HuH-7 (cell line): ENCODE results near the gene GPC2.

Source experiments
- DNase-seq: peaks from one replicate; pipeline ENCODE4 v3.0.0; 2011; ENCODE audit warnings: low spot score

Gene GPC2

DNA sequence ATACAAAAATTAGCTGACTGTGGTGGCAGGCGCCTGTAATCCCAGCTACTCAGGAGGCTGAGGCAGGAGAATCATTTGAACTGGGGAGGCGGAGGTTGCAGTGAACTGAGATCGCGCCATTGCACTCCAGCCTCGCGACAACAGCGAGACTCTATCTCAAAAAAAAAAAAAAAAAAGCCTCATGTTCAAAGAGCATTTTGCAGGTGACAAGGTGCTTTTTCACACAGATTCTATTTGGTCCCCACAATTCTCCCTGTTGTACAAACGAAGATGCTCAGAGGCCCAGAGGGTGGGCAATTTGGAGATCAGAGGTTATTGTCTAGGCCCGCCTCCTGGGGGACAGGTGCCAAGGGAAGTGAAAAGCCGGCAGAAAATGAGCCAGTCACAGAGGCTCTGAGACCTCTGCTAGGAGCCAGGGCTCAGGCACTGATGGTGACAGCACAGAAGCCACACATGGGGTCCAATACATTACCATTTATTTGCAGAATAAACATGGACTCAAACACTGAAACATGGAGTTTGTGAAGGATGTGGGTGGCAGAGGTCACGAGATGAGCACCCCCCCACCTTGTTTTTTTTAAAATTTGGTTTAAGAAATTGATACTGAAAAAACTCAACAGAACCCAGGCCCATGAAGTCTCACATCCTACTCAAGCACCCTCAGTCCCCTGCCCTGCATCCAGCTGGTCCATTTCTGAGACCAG, 7.9 kb downstream of the GPC2 start:
- no peak for DNase-seq

DNA sequence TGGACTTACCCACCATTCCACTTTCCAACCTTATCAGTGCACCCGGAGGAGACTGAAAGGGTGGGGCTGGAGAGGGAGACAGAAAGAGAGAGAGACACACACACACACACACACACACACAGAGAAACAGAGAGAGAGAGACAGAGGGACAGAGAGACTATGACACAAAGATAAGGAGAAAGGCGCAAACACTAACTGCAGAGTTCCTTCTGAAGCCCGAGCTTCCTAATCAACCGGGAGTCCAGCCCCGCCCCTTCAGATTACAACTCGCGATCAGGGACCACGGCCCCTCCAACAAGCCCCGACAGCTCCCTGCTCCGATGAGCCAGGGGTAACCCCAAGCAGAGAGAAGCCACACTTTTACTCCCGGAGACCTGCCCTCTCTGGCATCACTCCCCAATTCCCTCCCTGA, 9.3 kb downstream of the GPC2 start:
- DNase-seq, result no peak

DNA sequence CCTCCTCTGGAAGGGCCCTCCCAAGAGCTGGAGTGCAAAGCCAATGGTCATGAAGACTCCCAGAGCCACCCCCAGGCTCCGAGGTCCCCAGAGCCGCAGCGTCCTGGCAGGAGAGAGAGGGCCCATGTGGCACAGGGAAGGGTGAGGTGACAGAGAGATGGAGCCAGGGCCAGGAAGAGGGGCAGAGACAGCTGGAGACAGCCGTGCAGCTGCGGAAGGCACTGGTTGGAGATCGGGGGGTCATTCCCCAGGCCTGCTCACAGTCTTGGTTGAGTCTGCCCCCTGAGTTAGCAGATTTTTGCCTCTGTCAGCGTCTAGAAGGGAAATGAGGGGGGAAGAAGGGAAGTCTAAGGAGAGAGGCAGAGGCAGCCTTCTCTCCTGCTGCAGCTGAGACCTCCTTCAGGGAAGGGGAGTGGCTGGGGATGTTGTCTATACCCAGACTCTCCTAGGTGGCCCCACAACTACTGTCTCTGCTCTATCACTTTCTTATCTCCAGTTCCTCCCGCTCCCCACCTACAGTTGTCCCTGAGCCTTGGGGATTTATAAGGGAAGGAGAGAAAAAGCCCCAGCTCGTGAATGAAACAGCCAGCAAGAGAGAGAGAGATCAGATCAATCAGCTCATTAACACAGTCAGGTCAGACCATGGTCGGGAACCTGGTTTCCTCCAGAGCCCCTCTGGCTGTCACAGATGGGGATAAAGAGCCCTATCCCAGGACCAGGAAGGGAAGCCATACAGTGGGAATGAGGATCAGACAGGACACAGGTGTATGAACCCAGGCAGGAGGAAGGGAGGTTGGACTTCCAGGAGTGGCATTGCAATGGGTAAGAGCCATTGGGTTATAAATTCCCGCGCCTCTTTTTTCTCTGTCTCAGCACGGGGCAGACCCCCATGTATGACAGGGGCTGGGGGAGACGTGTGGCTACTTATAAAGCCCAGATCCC, 9.9 kb downstream of the GPC2 start:
- no peak for DNase-seq

DNA sequence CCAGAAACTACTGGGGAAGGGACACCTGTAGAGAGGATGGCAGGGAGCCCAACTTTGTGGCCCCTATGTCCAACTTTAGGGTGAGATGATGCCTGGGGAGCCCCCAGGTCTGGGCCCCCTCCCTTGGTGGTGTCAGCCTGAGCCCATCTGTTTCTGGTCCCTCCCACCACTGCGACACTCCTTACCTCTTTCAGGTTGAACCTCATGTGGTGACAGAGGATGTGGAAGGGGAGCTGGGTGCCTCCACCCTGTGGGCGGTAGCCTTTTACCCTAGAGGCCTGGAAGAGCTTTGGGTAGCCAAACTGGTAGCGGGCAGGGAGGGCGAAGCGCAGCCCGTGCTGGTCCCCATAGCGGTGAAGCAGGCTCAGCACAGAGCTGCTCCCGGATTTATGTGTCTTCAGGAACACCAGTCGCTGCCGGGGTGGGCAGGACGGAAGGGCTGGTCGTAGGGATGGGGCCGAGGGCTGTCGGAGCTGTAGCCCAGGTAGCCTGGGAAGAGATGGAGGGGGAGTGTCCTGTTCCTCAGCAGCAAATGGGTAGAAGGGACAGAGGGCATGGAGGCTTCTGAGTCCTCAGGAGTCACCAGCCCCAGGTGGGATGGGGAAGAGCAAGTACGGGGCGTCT, 10.8 kb downstream of the GPC2 start:
- no peak for DNase-seq

DNA sequence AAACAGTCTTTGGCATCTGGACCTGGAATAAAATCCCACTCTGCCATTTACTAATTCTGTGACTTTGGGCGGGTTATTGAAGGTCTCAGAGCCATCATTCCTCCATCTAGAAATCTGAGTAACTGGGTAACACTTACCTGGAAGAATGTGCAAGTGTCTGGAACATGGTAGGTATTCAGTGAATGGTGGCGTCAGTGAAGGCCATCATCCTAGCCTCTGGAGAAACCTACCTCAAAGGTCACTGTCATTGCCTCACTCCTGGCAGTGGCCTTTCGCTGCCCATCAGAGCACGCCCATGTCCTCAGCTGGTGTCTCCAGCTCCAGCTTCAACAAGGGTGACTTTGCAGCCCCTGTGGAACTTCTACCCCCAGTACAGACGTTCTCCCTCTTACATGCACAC, 13.3 kb downstream of the GPC2 start:
- DNase-seq, result no peak

DNA sequence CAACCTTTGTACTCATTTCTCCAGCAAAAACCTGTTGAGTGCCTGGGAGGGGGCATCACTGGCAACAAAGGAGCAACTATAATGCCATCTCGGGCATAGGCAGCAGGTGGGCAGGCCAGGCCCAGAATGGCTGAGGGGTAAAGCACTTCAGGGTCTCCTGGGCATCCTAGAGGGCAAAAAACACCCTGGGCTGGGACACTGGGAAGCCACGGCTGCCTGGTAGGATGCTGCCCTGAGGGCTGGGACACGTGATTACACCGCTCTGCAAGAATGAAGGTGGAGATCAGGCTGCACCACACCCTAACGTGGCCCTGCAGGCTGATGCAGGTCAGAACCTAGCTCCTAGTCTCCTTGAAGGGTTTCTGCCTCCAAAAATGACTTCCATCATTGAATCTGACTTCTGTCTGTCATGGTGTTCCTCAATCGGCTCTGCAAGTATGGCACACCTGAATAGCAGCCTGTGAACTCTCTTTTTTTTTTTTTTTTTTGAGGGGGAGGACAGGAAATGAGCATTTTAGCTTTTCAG, 14.1 kb downstream of the GPC2 start:
- no peak for DNase-seq

DNA sequence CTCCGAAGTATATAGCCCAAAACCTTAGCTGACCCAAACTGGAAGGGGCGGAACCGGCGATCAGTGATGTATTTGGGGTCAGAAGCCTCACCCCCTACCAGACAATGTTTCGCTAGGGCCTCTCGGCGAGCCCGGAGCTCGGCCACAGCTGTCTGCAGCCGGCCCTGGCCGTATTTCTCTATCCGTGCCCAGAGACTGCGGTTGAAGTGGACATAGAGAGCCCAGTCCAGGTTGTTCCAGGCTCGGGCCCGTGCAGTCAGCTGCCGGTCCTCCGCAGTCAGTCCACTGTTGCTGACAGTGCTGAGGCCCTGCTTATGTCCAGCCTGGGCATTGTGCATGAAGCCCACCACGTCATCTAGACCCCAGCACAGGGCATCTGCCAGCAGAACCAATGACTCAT, 17.1 kb downstream of the GPC2 start:
- no peak for DNase-seq

DNA sequence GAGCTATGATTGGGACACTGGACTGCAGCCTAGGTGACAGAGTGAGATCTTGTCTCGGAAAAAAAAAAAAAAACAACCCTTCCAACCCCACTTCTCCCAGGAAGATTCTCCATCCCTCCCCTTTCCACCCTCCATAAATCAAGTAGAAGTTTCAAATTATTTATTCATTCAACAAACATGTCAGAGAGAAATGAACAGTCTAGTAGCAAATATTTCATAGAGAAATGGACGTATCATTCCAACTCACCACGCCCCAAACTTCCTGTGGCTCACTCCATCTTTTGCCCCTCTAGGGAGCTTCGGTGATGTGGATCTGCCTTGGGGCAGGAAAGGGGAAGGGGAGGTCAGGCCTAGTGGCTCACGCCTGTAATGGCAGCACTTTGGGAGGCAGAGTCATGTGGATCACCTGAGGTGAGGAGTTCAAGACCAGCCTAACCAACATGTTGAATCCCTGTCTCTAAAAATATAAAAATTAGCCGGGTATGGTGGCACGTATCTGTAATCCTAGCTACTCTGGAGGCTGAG, 18.0 kb downstream of the GPC2 start:
- DNase-seq, result no peak

DNA sequence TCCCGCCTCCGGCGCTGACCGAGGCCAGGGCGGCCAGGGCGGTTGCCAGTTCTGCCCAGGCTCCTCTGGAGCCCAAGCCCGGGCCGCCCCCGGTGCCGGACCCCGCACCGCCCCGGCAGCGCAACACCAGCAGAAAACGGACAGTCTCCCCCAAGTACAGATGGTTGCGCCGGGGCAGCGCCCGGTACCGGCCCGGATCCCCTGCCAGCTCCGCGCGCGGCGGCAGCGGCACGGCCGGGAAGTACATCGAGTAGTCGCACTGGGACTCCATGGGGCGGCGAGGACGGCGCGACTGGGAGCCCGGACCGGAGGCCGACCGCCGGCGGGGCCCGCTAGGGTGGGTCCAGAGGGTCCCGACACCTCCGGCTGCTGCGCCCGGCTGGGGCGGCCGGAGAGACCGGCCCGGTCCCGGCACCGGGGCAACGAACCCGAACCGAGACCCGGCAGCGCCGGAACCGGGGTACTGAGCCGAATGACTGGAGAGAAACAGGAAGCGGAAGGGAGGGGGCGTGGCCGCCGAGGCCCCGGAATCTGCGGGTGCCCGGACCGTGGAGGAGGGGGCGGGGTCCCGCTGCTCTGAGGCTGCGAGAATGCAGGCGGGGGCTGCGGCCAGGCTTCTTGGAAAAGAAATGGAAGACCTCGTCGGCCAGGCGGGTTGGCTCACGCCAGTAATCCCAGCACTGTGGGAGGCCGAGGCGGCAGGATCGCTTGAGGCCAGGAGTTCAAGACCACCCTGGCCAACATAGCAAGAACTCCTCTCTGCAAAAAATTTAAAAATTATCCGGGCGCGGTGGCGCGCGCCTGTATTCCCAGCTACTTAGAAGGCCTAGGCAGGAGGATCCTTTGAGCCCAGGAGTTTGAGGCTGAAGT, 18.7 kb downstream of the GPC2 start, which contains the start of gene TRAPPC14:
TRAPPC14 (minus strand) TSS at position 495 of the 870 bp plus-strand sequence; CDS start at position 271, 224 bp downstream.
- DNase-seq, result peak; percentile 97

DNA sequence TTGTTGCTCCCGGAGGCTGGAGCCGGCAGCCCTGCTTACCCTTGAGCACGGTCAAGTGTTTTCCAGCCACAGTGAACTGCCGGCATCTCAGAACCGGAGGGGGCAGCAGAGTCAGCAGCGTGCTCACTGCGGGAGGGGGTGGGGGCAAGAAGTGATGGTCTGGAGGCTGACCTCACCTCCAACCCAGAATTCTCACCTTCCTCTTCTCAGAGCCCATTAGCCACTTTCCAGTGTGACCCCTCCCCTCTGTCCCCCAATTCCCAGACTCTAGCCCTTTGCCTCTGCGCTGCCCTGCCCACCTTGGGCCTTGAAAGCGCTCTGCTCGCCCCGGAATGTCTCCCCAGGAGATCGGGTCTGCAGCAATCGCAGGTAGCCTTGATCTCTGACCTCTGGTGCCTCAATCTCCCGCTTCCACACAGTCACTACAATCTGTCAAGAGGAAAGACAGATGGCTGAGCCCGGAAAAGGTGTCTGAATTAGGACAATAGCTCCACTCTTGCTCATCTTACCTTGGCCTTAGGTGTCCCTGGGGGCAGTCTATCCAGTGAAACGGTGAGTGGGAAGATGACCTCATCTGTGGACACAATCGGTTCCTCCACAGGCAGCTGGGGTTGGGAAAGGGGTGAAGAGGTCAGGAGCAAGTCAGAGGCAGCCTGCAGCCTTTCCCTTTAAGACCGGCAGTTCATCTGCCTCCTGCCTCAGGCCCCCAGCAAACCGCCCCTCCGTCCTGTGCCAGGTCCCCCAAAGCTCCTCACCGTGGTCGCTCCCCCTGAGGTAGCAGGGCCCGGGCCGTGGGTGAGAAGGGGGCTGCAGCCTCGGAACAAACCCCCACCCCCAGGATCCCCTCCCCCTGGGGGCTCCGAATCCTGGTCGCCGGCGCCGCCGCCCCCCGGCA, 19.6 kb downstream of the GPC2 start:
- DNase-seq, result peak; percentile 87

DNA sequence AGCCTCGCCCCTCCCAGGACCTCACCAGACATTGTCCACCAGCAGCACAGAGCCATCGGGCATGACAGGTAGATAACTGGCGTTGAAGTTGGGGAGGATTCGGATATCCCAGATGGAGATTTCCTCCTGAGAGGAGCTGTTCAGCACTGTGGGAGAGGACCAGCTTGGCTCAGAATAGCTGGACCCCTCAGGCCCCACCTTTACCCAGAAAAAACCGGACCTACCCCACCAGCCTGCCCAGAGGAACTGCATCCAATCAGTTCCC, 20.2 kb downstream of the GPC2 start:
- no peak for DNase-seq

DNA sequence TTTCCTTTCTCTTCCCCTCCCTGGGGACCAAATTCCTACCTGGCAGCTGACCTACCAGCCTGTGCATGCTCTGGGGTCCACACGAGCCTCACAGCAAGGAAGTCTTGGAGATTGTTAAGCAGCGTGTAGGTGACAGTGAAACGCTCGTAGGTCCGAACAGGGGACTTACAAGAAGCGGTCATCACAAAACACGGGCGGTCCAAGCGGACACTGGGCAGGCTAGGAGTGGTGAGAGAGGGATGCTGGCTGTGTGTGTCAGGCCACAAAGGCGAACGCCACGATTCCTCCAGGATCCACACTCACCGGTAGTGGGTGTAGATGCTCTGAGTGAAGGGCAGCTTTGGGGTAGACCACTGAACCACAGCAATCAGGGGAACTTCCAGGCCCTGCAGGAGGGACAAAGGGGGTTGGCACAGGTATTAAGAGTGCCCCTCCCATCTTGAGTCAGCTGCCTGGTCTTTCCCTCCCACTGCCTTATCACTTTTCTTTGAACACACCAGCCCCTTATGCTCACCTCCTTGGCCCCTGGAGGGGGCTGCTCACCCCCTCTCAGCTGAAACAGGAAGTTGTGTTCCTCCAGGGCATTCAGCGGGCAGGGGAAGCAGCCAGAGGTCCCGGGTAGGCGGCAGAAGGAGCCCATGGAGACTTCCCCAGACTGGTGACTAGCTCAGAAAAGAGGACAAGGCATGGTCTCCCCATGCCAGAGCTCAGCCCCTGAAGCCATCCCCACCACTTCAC, 20.7 kb downstream of the GPC2 start:
- no peak for DNase-seq

DNA sequence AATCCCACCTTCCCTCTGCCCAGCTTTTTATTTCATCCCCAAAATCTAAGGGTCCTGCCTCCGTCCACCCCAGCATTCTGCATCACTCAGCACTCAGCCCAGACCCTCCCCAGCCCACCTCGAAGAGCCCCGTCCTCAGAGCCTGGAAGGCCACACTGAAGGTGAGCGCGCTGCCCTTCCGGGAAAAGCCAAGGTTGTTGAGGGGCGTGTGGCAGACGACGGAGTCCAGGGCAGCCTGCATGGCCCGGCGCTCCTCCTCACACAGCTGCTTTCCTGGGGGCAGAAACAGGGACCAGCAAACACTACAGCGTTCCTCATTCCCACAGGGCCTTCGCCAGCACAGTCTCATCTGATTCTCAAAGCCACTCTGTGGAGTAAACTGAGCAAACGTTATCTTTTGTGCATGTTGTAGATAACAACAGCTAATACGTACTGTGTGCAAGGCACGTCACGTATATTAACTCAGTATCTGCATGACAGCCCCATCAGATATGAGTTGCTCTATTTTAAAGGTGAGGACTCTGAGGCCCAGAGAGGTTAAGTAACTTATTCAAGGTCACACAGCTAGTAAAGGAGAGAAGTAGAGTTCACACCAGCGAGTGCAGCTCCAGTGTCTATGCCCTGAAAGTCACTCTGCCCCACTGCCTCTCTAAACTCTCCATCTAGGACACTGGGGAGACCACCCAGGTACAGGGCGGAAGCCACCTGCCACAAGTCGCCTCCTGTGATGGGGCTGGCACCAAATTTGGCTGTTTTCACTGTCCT, 21.4 kb downstream of the GPC2 start:
- DNase-seq, result no peak

DNA sequence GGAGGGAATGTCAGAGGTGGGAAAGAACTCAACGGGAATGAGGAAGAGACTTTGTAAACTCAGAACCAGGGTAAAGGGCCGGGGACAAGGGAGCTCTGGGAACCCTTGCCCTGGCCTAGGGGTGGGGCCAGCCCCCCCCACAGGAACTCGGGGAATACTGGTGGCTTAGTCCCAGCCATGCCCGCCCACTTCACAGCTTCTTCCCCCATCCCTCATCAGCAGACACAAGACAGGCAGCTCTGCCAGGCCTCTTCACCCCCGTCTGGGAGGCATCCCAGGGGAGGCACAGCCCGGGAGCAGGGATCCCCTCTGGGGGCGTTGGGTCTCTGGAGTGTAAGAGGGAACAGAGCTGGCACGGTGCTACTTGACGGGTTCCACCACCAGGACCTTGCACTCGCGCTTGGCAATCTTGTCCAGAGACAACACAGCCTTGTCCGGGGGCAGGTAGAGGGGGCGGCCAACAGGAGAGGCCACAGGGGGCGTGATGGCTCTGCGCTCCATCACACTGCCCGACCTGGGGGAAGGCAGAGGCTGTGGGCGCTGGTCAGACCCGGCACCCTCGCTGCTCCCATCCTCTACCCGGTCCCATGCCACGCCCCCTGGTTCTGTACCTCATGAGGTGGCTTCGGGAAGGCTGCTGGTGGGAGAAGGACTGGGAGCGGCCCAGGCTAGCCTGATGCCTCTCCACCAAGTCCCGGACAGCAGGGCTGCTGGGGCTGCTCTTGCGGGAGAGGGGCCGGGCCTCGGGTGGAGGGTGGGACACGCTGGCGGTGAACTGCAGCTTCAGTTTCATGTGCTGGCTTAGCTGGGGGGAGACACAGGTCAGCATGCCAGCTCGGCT, 22.3 kb downstream of the GPC2 start:
- DNase-seq, result no peak

DNA sequence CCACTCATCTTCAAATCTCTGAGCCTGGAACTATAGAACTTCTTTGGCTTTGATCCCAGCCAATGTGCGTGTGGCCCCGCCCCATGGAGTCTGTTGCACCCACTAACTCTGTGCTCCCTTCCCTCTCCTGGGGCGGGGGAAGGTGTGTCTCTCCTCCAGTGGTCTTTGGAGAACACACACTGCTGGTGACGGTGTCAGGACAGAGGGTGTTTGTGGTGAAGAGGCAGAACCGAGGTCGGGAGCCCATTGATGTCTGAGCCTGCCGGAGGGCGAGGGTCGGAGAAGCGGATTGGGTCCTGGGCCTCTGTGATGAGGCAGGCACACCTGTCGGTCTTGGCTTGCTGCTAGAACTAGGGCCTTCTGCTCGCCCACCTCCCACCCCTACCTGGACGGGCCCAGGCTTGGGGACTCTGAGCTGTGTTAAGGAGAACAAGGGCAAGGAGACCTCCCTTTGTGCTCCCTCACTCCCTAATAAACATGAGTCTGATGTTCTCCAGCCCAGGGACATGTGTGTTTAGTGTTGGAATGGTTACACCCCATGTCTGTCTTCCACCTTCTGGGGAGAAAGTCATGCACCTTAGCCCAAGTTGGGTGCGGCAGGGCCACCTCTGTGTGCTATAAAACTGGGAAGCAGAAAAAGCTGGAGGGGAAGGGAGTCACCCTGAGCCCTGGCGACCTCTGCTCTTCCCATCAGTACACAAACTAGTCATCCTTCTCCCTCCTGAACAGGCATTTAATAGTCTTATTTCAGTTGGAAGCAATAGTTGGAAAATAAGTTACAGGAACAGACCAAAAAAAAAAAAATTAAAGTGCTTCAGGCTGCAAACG, 23.3 kb downstream of the GPC2 start:
- DNase-seq, result no peak

DNA sequence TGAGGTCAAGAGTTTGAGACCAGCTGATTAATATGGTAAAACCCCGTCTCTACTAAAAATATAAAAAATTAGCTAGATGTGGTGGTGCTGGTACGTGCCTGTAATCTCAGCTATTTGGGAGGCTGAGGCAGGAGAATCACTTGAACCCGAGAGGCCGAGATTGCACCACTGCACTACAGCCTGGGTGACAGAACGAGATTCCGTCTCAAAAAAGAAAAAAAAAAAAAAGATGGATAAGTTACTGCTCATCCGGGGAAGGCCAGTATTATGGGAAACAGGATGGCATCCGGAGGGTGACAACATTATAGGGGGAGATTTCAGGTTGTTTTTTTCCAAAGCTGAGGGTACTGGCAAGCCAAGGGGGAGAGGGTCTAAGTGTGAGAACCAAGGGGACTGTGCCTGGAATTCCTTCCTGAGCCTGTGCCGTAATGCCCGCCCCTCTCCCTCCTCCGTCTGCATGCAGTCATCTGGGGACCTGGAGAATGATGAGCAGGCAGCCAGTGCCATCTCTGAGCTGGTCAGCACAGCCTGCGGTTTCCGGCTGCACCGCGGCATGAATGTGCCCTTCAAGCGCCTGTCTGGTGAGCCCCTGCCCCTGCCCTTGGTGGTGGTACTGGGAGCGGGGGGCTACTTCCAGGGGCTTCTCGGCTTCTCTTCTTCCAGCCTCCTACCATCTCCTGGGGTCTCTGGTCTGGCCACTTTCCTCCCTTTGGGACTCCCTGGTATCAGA, 24.1 kb downstream of the GPC2 start:
- no peak for DNase-seq

DNA sequence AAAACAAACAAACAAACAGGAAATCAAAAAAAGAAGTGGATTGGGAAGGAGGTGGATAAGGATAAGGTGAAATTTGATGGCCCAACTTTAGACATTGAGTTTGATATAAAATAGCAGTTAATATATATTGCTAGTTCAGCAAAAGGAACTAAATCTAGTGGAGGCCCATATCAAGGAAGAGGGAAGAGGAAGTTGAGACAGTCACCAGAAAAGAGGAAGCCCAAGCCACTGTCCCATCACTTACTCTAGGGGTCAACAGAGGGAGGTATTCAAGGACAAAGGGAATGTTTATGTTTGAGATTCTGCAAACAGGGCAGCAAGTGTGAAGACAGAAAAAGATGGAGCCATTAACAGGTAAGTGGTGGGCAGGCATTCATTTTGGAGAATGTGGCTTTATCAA, 24.8 kb downstream of the GPC2 start:
- no peak for DNase-seq
